SU-DHL-6 (cell line): ENCODE results near the gene CASP9.

ENCODE experiments used
- H2AFZ ChIP-seq: fragments of 200-600 bp; sonication (generic); 2 replicates; pipeline ENCODE4 v1.6.1; 2014; ENCODE audit warnings: low read depth, mild to moderate bottlenecking, moderate library complexity, mixed read lengths, antibody characterized with exemption, low read length; ENCODE audit not compliant: severe bottlenecking
- H3F3A ChIP-seq: fragments of 200-600 bp; shearing (Covaris generic); 2 replicates; pipeline ENCODE4 v1.6.0; 2016; ENCODE audit warnings: antibody characterized with exemption, mild to moderate bottlenecking; ENCODE audit not compliant: insufficient read depth
- H3K27ac ChIP-seq: fragments of 200-600 bp; sonication (generic); 2 replicates; pipeline ENCODE4 v1.5.1; 2016; ENCODE audit warnings: low read depth, mild to moderate bottlenecking, low read length, moderate library complexity, mixed read lengths
- H3K27me3 ChIP-seq: fragments of 200-600 bp; sonication (generic), shearing (Covaris generic); 2 replicates; pipeline ENCODE4 v1.6.0; 2014; ENCODE audit warnings: mild to moderate bottlenecking, low read length
- H3K36me3 ChIP-seq: fragments of 200-600 bp; sonication (generic); 2 replicates; pipeline ENCODE4 v1.6.1; 2014; ENCODE audit warnings: mild to moderate bottlenecking, low read length, mixed read lengths
- H3K4me2 ChIP-seq: fragments of 300-600, 200-600 bp; shearing (Covaris generic), sonication (generic); 2 replicates; pipeline ENCODE4 v1.6.0; 2014; ENCODE audit warnings: low read length, low read depth, mild to moderate bottlenecking; ENCODE audit not compliant: poor library complexity, severe bottlenecking
- H3K4me3 ChIP-seq: fragments of 200-600 bp; sonication (generic); 2 replicates; pipeline ENCODE4 v1.5.1; 2014; ENCODE audit warnings: antibody characterized with exemption, low read length, mild to moderate bottlenecking, mixed read lengths; ENCODE audit not compliant: insufficient read depth, poor library complexity, severe bottlenecking
- H3K79me2 ChIP-seq: fragments of 200-600 bp; sonication (generic); 2 replicates; pipeline ENCODE4 v1.6.1; 2014; ENCODE audit warnings: mild to moderate bottlenecking, low read length, moderate library complexity; ENCODE audit not compliant: insufficient read depth
- H3K9ac ChIP-seq: fragments of 200-600 bp; sonication (generic); 2 replicates; pipeline ENCODE4 v1.7.0; 2014; ENCODE audit warnings: mild to moderate bottlenecking, low read length
- H3K9me2 ChIP-seq: fragments of 200-600 bp; sonication (generic); replicated peaks from 2 replicates; pipeline ENCODE4 v1.6.1; 2014; ENCODE audit warnings: low read length; ENCODE audit not compliant: insufficient read depth
- H3K9me3 ChIP-seq: fragments of 200-600 bp; sonication (generic); 2 replicates; pipeline ENCODE4 v1.6.1; 2014; ENCODE audit warnings: low read length, mixed read lengths; ENCODE audit not compliant: insufficient read depth
- H4K20me1 ChIP-seq: fragments of 200-600 bp; sonication (generic); 2 replicates; pipeline ENCODE4 v1.6.1; 2014; ENCODE audit warnings: low read depth, mild to moderate bottlenecking, antibody characterized with exemption, low read length, moderate library complexity, mixed read lengths
- EZH2phosphoT487 ChIP-seq: fragments of 200-600 bp; sonication (generic), shearing (Covaris generic); conservative IDR thresholded peaks from 2 replicates; pipeline ENCODE4 v1.6.1; 2018; ENCODE audit warnings: mild to moderate bottlenecking, antibody characterized with exemption, low read length, moderate library complexity, mixed read lengths
- TF ChIP-seq, protein P1 (sequence below): fragments of 200-600 bp; sonication (generic); IDR thresholded peaks from one replicate; pipeline ENCODE4 v1.5.1; 2017; ENCODE audit warnings: antibody characterized with exemption, mild to moderate bottlenecking, low read length, moderate library complexity; ENCODE audit not compliant: insufficient read depth, poor library complexity, severe bottlenecking

CASP9 gene

DNA sequence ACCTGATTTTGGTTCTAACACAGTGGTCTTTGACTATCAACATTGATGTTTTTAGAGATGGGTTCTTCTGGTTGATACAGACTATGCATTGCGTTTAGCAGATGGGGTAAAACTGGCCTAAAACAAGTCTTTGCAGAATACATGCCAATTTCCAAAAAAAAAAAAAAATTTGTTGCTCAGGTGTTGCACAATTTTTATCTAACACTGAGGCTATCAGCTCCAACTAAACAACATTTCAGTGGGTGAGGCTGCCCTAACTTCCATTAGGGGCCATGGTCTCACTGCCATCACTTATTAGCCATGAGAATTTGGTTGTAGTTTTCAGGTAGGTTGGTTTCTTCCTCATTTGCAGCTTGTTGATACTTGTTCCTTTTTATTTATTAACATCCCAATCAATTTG, 46.8 kb upstream of the CASP9 start:
- H3K9me3 ChIP-seq, result no peaks in the 10 kb centered on the region
- no peak overlapping the region for H3K4me3 ChIP-seq
- H3K79me2 ChIP-seq, result no peaks in the 10 kb centered on the region
- no peaks in the 10 kb centered on the region for H3K27me3 ChIP-seq
- H3K9me2 ChIP-seq, result no peaks in the 10 kb centered on the region
- peaks cover 22% of the 10 kb centered on the region for H3F3A ChIP-seq
- peak overlapping the region; percentile 81 for H3K27ac ChIP-seq
- H3K36me3 ChIP-seq, result 0 out of 2 replicates have a peak, but pooled peaks cover 2% of the 10 kb centered on the region
- TF ChIP-seq, protein P1, sequence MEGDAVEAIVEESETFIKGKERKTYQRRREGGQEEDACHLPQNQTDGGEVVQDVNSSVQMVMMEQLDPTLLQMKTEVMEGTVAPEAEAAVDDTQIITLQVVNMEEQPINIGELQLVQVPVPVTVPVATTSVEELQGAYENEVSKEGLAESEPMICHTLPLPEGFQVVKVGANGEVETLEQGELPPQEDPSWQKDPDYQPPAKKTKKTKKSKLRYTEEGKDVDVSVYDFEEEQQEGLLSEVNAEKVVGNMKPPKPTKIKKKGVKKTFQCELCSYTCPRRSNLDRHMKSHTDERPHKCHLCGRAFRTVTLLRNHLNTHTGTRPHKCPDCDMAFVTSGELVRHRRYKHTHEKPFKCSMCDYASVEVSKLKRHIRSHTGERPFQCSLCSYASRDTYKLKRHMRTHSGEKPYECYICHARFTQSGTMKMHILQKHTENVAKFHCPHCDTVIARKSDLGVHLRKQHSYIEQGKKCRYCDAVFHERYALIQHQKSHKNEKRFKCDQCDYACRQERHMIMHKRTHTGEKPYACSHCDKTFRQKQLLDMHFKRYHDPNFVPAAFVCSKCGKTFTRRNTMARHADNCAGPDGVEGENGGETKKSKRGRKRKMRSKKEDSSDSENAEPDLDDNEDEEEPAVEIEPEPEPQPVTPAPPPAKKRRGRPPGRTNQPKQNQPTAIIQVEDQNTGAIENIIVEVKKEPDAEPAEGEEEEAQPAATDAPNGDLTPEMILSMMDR, result no peak
- no peak for TF ChIP-seq EZH2phosphoT487
- no peak overlapping the region for H3K9ac ChIP-seq
- H2AFZ ChIP-seq, result no peak overlapping the region
- no peaks in the 10 kb centered on the region for H4K20me1 ChIP-seq
- H3K4me2 ChIP-seq, result no peak overlapping the region

GRCh38 chr1:15568387-15569073, 44.5 kb upstream of the CASP9 start:
- TF ChIP-seq EZH2phosphoT487, result no peak
- TF ChIP-seq, protein P1, result no peak
- no peak overlapping the region for H3K4me2 ChIP-seq
- no peak overlapping the region for H3K27ac ChIP-seq
- peaks cover 7% of the 10 kb centered on the region; the same call in 1 of the 2 replicates for H3K36me3 ChIP-seq
- H3K4me3 ChIP-seq, result no peak overlapping the region
- no peak overlapping the region for H2AFZ ChIP-seq
- H3K9me2 ChIP-seq, result no peaks in the 10 kb centered on the region
- no peaks in the 10 kb centered on the region for H3K27me3 ChIP-seq
- H3K9me3 ChIP-seq, result no peaks in the 10 kb centered on the region
- H3K79me2 ChIP-seq, result no peaks in the 10 kb centered on the region
- H3K9ac ChIP-seq, result no peak overlapping the region
- peaks cover 19% of the 10 kb centered on the region for H3F3A ChIP-seq
- H4K20me1 ChIP-seq, result no peaks in the 10 kb centered on the region

DNA sequence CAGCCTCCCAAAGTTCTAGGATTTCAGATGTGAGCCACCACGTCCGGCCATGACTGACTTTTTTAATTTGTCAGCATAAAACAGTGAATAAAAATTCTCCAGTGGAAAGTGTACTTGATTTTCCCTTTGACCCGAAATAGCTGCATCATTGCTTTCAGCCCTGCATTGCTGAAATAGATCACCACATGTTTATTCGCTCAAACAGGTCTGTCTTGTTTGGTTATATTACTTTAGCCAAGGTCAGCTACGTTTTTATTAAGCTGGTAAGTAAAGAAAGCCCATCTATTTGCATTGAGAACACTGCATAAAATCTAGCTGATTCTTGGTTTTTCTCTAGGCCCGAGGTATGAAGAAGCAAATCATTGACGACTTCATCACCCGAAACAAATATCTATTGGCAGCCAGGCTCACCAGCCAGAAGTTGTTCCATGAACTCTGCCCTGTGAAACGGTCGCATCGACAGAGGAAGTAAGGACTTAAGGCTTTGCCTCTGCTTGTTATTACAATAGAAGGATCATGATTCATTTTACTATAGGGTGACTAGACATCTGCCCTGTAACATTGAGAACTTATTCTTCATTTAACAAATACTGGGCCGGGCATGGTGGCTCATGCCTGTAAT, 35.3 kb upstream of the CASP9 start:
- Histone ChIP-seq H3K9me2 (no peaks in the 10 kb centered on the region), H3K4me3 (no peak overlapping the region), H3K79me2 (no peaks in the 10 kb centered on the region), H3F3A (0 out of 2 replicates have a peak, but pooled peaks cover under 1% of the 10 kb centered on the region), H2AFZ (no peak overlapping the region), H3K27ac (no peak overlapping the region), H3K36me3 (0 out of 2 replicates have a peak, but pooled peaks cover 2% of the 10 kb centered on the region), H3K9ac (no peak overlapping the region), H3K9me3 (no peaks in the 10 kb centered on the region), H3K27me3 (no peaks in the 10 kb centered on the region), H3K4me2 (no peak overlapping the region), H4K20me1 (no peaks in the 10 kb centered on the region)
- TF ChIP-seq, protein P1, result no peak
- no peak for TF ChIP-seq EZH2phosphoT487
